Osteocyte (in vitro differentiated cells): ENCODE measurements around the gene CCDC6. TPM values are rescaled to one million over a fixed set of nuclear protein-coding genes. Genes with fewer than 3 reads are reported as not detected.
A peak's percentile ranks its signal among the peaks of the same experiment; 100 is the strongest.

ENCODE experiments used
- DNase-seq: peaks from one replicate; pipeline ENCODE4 v3.0.0; 2021; ENCODE audit warnings: mixed read lengths; ENCODE audit not compliant: unreplicated experiment; ENCODE audit errors: extremely low spot score
- H3K27ac Mint-ChIP-seq: one replicate; pipeline ENCODE4 v1.8.0; 2021; ENCODE audit warnings: mild to moderate bottlenecking, mixed read lengths; ENCODE audit not compliant: unreplicated experiment
- H3K27me3 Mint-ChIP-seq: one replicate; pipeline ENCODE4 v1.8.0; 2021; ENCODE audit warnings: mixed read lengths; ENCODE audit not compliant: unreplicated experiment
- H3K36me3 Mint-ChIP-seq: one replicate; pipeline ENCODE4 v1.8.0; 2021; ENCODE audit warnings: mixed read lengths; ENCODE audit not compliant: unreplicated experiment
- H3K4me1 Mint-ChIP-seq: one replicate; pipeline ENCODE4 v1.8.0; 2021; ENCODE audit warnings: mixed read lengths; ENCODE audit not compliant: unreplicated experiment
- H3K4me3 Mint-ChIP-seq: one replicate; pipeline ENCODE4 v1.8.0; 2021; ENCODE audit warnings: mild to moderate bottlenecking, moderate library complexity, mixed read lengths; ENCODE audit not compliant: unreplicated experiment
- H3K9me3 Mint-ChIP-seq: one replicate; pipeline ENCODE4 v1.8.0; 2021; ENCODE audit warnings: mixed read lengths; ENCODE audit not compliant: unreplicated experiment
- total RNA-seq: library from RNA; stranded (reverse); gene quantifications from 2 replicates; pipeline ENCODE4 v1.2.1, GENCODE V29; 2021
- TF ChIP-seq, protein P1 (sequence below): fragments of 200-600 bp; sonication (generic); IDR thresholded peaks from 2 replicates; pipeline ENCODE4 v1.5.0; 2021; ENCODE audit warnings: antibody characterized with exemption, mild to moderate bottlenecking, moderate library complexity

CCDC6 gene
- total RNA-seq, 1 donor from 2014 or later, result 38.0 TPM

- H3K4me1 Mint-ChIP-seq, result peaks cover 47% of the 10 kb centered on the region
- TF ChIP-seq, protein P1, sequence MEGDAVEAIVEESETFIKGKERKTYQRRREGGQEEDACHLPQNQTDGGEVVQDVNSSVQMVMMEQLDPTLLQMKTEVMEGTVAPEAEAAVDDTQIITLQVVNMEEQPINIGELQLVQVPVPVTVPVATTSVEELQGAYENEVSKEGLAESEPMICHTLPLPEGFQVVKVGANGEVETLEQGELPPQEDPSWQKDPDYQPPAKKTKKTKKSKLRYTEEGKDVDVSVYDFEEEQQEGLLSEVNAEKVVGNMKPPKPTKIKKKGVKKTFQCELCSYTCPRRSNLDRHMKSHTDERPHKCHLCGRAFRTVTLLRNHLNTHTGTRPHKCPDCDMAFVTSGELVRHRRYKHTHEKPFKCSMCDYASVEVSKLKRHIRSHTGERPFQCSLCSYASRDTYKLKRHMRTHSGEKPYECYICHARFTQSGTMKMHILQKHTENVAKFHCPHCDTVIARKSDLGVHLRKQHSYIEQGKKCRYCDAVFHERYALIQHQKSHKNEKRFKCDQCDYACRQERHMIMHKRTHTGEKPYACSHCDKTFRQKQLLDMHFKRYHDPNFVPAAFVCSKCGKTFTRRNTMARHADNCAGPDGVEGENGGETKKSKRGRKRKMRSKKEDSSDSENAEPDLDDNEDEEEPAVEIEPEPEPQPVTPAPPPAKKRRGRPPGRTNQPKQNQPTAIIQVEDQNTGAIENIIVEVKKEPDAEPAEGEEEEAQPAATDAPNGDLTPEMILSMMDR, result no peak
- H3K27me3 Mint-ChIP-seq, result no peaks in the 10 kb centered on the region
- no peaks in the 10 kb centered on the region for H3K36me3 Mint-ChIP-seq
- peak overlapping the region; percentile 87 for H3K27ac Mint-ChIP-seq
- H3K9me3 Mint-ChIP-seq, result peaks cover 1% of the 10 kb centered on the region
- no peak for DNase-seq
- H3K4me3 Mint-ChIP-seq, result peak overlapping the region; percentile 95
Measured at GRCh38 chr10:59907537-59907917, 1.2 kb upstream of the CCDC6 start.

DNA sequence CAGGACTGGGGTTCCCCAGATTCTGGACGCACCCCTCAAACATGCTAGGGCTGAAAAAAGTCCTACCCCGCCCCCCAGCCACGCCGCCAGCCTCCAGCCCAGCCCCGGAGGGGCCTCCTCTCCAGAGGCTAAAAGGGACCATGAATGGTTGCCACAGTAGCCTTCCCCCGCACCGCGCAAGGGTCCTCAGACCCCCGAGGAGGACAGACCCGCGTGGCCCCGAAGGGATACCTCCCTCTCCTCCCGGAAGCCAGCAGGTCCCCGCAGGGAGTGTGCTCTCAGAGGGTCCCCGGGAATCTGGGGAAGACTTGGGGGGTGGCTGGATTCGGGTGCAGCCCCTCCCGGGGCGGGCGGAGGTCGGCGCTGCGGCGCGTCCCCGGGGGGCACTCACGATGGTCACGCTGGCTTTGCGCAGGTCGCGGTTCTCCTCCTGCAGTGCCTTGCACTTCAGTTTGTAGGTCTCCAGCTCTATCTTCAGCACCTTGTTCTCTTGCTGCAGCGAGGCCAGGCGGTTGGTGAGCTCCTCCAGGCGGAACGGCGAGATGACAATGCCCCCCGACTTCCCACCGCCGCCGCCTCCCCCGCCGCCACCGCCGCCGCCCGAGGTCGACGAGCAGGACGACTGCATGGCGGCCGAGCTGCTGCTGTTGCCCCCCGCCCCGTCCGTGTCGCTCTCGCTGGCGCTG is 482 bp downstream of the CCDC6 start:
- H3K9me3 Mint-ChIP-seq, result no peaks in the 10 kb centered on the region
- H3K36me3 Mint-ChIP-seq, result no peaks in the 10 kb centered on the region
- peaks cover 50% of the 10 kb centered on the region for H3K4me1 Mint-ChIP-seq
- H3K27ac Mint-ChIP-seq, result peak overlapping the region; percentile 85
- DNase-seq, result no peak
- TF ChIP-seq, protein P1, result no peak
- peak overlapping the region; percentile 95 for H3K4me3 Mint-ChIP-seq
- H3K27me3 Mint-ChIP-seq, result no peaks in the 10 kb centered on the region

DNA sequence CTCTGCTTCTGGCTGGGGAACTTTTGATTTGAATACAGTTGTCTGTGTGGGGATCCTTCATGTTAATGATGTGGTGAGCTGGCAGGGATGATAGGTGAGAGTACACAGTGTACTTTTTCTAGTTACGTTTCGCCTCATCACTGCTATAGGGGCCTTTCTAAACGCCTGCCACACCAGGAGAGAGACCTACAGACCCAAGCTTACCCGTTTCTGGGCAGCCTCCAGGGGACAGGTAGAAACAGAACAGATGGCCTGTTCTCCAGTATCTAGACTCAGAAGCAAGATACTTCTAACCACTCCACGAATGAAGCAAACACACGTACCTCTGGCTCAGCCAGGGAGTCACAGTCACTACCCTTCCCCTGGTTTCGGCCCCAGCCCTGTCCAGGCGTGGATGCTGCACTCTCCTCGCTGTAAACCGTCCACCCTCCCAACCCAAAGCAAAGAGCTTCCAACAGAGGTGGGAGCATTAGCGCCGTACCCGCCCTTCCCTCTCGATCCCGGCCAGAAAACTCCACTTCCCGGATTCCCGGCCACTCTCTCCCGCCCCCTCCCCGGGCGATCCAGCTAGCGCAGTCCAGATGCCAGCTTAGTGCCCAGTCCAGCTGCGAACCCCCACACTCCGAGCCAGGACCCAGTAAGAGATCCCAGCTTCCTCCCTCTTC is 1.2 kb downstream of the CCDC6 start:
- no peaks in the 10 kb centered on the region for H3K27me3 Mint-ChIP-seq
- peak overlapping the region; percentile 95 for H3K4me3 Mint-ChIP-seq
- peak overlapping the region; percentile 85 for H3K27ac Mint-ChIP-seq
- TF ChIP-seq, protein P1, result no peak
- no peak for DNase-seq
- peaks cover 50% of the 10 kb centered on the region for H3K4me1 Mint-ChIP-seq
- no peaks in the 10 kb centered on the region for H3K9me3 Mint-ChIP-seq
- H3K36me3 Mint-ChIP-seq, result no peaks in the 10 kb centered on the region

- peak overlapping the region; percentile 95 for H3K4me3 Mint-ChIP-seq
- H3K4me1 Mint-ChIP-seq, result peaks cover 52% of the 10 kb centered on the region
- H3K9me3 Mint-ChIP-seq, result no peaks in the 10 kb centered on the region
- TF ChIP-seq, protein P1, result no peak
- no peak for DNase-seq
- no peaks in the 10 kb centered on the region for H3K27me3 Mint-ChIP-seq
- no peaks in the 10 kb centered on the region for H3K36me3 Mint-ChIP-seq
- peak overlapping the region; percentile 85 for H3K27ac Mint-ChIP-seq
Measured at GRCh38 chr10:59904426-59905065, 1.8 kb downstream of the CCDC6 start.

DNA sequence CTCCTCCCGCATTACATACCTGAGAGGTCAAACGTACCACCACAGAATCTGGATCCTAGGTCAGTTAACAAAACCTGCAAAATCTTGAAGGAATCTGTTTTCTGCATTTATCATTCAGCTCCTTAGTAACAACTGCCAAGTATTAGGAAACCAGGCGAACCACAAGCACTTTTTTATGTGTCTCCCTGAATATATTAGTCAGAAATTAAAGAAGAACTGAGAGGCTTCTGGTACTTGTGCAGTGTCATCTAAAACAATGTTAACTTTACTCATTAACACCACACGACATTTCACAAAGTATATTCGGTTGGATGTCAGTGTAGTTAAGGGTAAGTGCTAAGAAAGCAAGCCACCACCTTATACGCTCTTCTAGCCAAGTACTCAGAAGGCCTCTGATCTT is 2.5 kb downstream of the CCDC6 start:
- H3K4me3 Mint-ChIP-seq, result peak overlapping the region; percentile 95
- no peaks in the 10 kb centered on the region for H3K27me3 Mint-ChIP-seq
- H3K4me1 Mint-ChIP-seq, result peaks cover 50% of the 10 kb centered on the region

More for the DNA sequence above, 2.5 kb downstream of the CCDC6 start:
- Mint-ChIP-seq H3K36me3 (no peaks in the 10 kb centered on the region), H3K27ac (no peak overlapping the region), H3K9me3 (no peaks in the 10 kb centered on the region)
- no peak for DNase-seq
- TF ChIP-seq, protein P1, result no peak
